ENCODE measurements around the gene ABHD6.

The ABHD6 gene

GRCh38 chr3:58324391-58325390, 87.1 kb downstream of the ABHD6 start:
- no peak for TF ChIP-seq CTCF (conservative IDR thresholded peaks at IDR 0.05; ENCODE audit: low read depth)
- no peak for DNase-seq (ENCODE audit: low spot score)
- H3K27ac ChIP-seq, result peak overlapping the region; percentile 74
- CTCF ChIA-PET, result no interaction called here
- POLR2A ChIA-PET (ENCODE audit: low non-redundant PET), result no interaction called here

GRCh38 chr3:58325525-58325992, 88.0 kb downstream of the ABHD6 start:
- H3K27ac ChIP-seq, result peak overlapping the region; percentile 74
- TF ChIP-seq CTCF (conservative IDR thresholded peaks at IDR 0.05; ENCODE audit: low read depth), result no peak
- ChIA-PET POLR2A (ENCODE audit: low non-redundant PET) (no interaction called here), CTCF (no interaction called here)
- no peak for DNase-seq (ENCODE audit: low spot score)

- CTCF ChIA-PET, result no interaction called here
- POLR2A ChIA-PET (ENCODE audit: low non-redundant PET), result no interaction called here
Observed at GRCh38 chr3:58326267-58326900, 88.8 kb downstream of the ABHD6 start.

GRCh38 chr3:58329150-58329921, 91.7 kb downstream of the ABHD6 start:
- CTCF ChIA-PET, result no interaction called here
- no peak for TF ChIP-seq CTCF (conservative IDR thresholded peaks at IDR 0.05; ENCODE audit: low read depth)
- H3K27ac ChIP-seq, result no peak overlapping the region
- POLR2A ChIA-PET (ENCODE audit: low non-redundant PET), result no interaction called here
- DNase-seq (ENCODE audit: low spot score), result no peak

More at GRCh38 chr3:58326267-58326900, 88.8 kb downstream of the ABHD6 start:
- TF ChIP-seq CTCF (conservative IDR thresholded peaks at IDR 0.05; ENCODE audit: low read depth), result no peak
- peak overlapping the region; percentile 74; the same call in 1 of the 2 replicates for H3K27ac ChIP-seq
- no peak for DNase-seq (ENCODE audit: low spot score)

GRCh38 chr3:58329922-58330413, 92.4 kb downstream of the ABHD6 start:
- no peak for DNase-seq (ENCODE audit: low spot score)
- H3K27ac ChIP-seq, result no peak overlapping the region
- ChIA-PET CTCF (no interaction called here), POLR2A (ENCODE audit: low non-redundant PET) (no interaction called here)
- no peak for TF ChIP-seq CTCF (conservative IDR thresholded peaks at IDR 0.05; ENCODE audit: low read depth)

- no peak overlapping the region for H3K27ac ChIP-seq
- TF ChIP-seq CTCF (conservative IDR thresholded peaks at IDR 0.05; ENCODE audit: low read depth), result no peak
- ChIA-PET CTCF (no interaction called here), POLR2A (ENCODE audit: low non-redundant PET) (no interaction called here)
- no peak for DNase-seq (ENCODE audit: low spot score)
Observed at GRCh38 chr3:58331593-58332152, 94.1 kb downstream of the ABHD6 start.
